Gastroesophageal sphincter (tissue), 3 donors: ENCODE measurements around the gene HMGB4.

Experiments
- EP300 ChIP-seq: sonication (generic); formaldehyde crosslinking; IDR thresholded peaks from one replicate; pipeline ENCODE4 v1.6.1; 2017; ENCODE audit warnings: antibody characterized with exemption, mild to moderate bottlenecking
- POLR2A ChIP-seq, 2 donors: fragments of 450-650 bp; IDR thresholded peaks; one replicate each; pipeline ENCODE4 v1.6.1; 2017; ENCODE audit warnings: antibody characterized with exemption in 2 of 2, mild to moderate bottlenecking in 2 of 2, moderate library complexity in 1 of 2
- POLR2AphosphoS5 ChIP-seq: sonication (generic); formaldehyde crosslinking; IDR thresholded peaks from one replicate; pipeline ENCODE4 v1.6.1; 2017; ENCODE audit warnings: antibody characterized with exemption
- TF ChIP-seq, protein P1 (sequence below), 4 experiments: fragments of 200-600 bp in 2 of 4; fragments of 450-650 bp in 2 of 4; sonication (generic) in 1 of 4; IDR thresholded peaks; one replicate each; pipeline ENCODE4 v1.5.1; 2017 to 2019; ENCODE audit warnings: antibody characterized with exemption in 4 of 4, mild to moderate bottlenecking in 2 of 4, moderate library complexity in 2 of 4

DNA sequence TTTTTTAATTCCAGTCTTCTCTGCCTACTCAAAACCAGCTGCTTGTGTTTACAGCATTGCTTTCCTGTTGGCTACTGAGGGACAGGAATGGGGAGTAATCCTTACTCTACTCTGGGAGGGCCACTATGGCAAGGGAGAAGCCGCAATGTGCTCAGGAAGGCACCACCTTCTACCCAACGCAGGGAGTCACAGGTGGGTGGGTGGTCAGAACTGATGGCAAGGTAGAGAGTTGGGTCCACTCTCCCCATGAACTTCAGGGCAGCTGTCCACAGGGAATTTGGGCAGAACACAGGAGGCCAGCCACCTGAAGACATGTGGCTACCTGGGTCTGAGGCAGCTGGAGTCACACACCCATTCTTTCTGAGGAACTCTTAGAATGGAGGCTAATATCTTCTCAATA, 40.5 kb upstream of the HMGB4 start:
- TF ChIP-seq, protein P1, sequence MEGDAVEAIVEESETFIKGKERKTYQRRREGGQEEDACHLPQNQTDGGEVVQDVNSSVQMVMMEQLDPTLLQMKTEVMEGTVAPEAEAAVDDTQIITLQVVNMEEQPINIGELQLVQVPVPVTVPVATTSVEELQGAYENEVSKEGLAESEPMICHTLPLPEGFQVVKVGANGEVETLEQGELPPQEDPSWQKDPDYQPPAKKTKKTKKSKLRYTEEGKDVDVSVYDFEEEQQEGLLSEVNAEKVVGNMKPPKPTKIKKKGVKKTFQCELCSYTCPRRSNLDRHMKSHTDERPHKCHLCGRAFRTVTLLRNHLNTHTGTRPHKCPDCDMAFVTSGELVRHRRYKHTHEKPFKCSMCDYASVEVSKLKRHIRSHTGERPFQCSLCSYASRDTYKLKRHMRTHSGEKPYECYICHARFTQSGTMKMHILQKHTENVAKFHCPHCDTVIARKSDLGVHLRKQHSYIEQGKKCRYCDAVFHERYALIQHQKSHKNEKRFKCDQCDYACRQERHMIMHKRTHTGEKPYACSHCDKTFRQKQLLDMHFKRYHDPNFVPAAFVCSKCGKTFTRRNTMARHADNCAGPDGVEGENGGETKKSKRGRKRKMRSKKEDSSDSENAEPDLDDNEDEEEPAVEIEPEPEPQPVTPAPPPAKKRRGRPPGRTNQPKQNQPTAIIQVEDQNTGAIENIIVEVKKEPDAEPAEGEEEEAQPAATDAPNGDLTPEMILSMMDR (IDR thresholded peaks at IDR 0.05): no peak
- TF ChIP-seq EP300 (no peak), POLR2A (IDR thresholded peaks at IDR 0.05) (no peak), POLR2AphosphoS5 (no peak)
